ENCODE data around the gene ZSCAN5B. TPM values are rescaled to one million over a fixed set of nuclear protein-coding genes. Genes with fewer than 3 reads are reported as not detected.

Gene ZSCAN5B
- total RNA-seq, 4 donors from 2014 or later = not detected

DNA sequence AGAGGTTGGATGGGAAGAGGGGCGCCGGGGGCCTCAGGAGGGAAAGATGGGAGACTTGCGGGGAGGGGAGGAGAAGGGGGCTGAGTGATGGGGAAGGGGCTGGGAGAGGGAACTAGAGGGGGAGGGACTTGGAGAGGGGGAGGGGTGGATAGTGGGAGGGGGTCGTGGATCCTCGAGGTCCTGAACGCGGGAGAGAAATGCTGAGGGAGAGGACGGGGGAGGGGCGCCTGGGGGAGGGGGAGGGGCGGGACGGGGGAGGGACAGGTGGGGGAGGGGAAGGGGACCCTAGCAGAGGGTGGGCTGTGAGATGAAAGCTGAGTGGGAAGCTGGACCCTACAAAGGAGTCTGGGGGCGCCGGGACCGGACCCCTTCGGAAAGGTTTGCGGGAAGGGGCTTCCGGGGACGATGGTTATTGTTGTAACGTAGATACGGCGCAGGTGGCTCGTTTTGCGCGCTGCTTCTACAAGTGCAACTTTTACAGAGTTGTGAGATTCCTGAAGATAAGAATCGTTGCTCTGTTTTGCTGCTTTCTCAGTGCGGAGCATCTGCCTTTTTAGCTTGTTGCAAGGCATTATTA is 56.1 kb downstream of the ZSCAN5B start:
- intact Hi-C loops (cut with DNase I) = no loop called here
- peaks cover 33 to 44% of the 10 kb centered on the region in 2 donors for H3K4me1 ChIP-seq
- 0 to 1% methylated on average over 20 to 21 of the region's 26 CpGs for WGBS, 2 donors
- no peaks in the 10 kb centered on the region for H3K9me3 ChIP-seq
- H3K27ac ChIP-seq = peak overlapping the region; percentile 84 to 88 (median 85)
- H3K27me3 ChIP-seq = no peaks in the 10 kb centered on the region
- TF ChIP-seq POLR2A (IDR thresholded peaks at IDR 0.05) = no peak
- TF ChIP-seq, protein P1, sequence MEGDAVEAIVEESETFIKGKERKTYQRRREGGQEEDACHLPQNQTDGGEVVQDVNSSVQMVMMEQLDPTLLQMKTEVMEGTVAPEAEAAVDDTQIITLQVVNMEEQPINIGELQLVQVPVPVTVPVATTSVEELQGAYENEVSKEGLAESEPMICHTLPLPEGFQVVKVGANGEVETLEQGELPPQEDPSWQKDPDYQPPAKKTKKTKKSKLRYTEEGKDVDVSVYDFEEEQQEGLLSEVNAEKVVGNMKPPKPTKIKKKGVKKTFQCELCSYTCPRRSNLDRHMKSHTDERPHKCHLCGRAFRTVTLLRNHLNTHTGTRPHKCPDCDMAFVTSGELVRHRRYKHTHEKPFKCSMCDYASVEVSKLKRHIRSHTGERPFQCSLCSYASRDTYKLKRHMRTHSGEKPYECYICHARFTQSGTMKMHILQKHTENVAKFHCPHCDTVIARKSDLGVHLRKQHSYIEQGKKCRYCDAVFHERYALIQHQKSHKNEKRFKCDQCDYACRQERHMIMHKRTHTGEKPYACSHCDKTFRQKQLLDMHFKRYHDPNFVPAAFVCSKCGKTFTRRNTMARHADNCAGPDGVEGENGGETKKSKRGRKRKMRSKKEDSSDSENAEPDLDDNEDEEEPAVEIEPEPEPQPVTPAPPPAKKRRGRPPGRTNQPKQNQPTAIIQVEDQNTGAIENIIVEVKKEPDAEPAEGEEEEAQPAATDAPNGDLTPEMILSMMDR (IDR thresholded peaks at IDR 0.05) = no peak
- DNase-seq = peak; percentile 31 to 33
- H3K4me3 ChIP-seq (replicated peaks in 1 of 3) = peak overlapping the region in 2 of 3 donors; percentile 27 to 43
- H3K36me3 ChIP-seq = no peaks in the 10 kb centered on the region

DNA sequence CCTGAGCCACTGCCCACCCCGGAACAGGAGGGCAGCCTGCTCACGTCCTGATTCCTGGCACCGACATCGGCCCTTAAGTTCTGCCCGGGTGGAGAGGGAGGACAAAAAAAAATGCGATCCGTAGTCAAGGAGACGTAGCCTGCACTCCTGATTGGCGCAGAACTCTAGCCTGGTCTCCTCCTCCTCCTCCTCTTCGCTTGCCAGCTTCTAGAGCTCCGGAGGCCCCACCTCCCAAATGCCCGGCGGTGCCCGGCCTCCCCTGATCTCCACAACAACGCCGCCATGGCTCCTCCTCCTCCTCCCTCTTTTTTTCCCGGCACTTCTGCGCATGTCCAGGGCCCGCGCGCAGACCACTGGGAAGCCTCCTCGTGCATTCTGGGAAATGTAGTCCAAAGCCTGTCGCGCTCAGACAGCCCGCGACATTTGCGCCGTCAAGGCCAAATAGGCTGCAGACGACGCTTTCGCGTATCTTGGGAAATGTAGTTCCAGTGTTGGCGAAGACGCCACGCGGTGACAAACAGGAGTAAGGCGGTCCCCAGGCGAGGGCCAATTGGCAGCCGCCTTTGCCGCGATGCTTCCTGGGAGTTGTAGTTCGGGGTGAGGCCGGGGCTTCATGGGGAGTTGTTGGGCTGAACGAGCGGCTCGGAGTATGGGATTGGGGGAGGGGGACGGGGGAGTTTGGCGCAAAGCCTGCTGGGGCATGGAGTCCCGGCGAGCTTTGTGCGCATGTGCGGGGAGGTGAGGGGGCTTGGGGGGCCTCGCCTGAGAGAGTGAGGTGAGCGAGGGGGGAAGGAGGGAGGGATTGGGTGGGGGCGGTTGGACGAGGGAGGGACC is 56.8 kb downstream of the ZSCAN5B start, which contains the start of gene ZNF444:
TSS of gene ZNF444 (plus strand) at position 705 of the 834 bp plus-strand sequence. CDS start 5,625 bp downstream, outside the sequence.
- H3K4me1 ChIP-seq = peaks cover 34 to 50% of the 10 kb centered on the region in 2 donors

DNA sequence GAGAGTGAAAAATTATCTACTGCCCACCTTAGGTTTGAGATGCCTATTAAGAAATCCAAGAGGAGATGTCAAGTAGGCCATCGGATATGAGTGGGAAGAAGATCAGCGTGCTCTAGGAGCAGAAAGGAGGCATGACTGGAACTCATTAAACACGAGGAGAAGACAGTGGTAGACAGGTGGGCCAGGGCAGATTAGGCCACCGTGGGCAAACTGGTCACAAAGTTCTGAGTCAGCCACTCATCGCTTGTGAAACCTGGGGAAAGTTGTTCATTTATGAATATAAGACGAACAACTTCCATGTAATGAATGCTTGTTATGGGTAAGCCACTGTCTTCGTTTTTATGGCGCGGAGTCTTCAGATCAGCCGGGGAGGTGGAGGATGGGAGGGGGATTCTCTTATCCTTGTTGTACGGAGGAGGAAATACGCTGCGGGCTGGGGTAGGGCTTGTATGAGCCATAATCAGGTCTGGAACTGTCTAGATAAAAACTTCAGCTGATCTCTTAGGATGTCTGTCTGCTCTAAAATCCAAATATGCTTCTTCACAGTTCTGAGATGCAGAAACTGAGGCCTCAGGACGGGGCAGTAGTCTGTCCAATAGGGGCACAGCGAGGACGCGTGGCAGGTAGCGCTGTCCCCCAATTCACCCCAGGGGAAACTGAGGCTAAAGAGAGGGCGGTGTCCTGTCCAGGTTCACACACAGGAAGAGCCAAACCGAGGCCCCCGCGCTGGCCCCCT is 57.6 kb downstream of the ZSCAN5B start:
- peaks cover 37 to 58% of the 10 kb centered on the region in 2 donors for H3K4me1 ChIP-seq
- WGBS, 2 donors = 37% methylated on average over 18 to 21 of the region's 22 CpGs
- intact Hi-C loops (cut with DNase I) = no loop called here

More for the DNA sequence above, 56.8 kb downstream of the ZSCAN5B start, which contains the start of gene ZNF444:
- Histone ChIP-seq H3K27me3 (no peaks in the 10 kb centered on the region), H3K9me3 (no peaks in the 10 kb centered on the region), H3K4me3 (replicated peaks in 1 of 3) (peak within 1 kb of the TSS in 2 of 3 donors; percentile 27 to 43), H3K27ac (peak within 1 kb of the TSS; percentile 88 to 94 (median 89)), H3K36me3 (no peaks in the 10 kb centered on the region)
- peak in 1 of 2 donors; percentile 84 for TF ChIP-seq POLR2A (IDR thresholded peaks at IDR 0.05)
- TF ChIP-seq, protein P1 (IDR thresholded peaks at IDR 0.05) = no peak
- peak; percentile 99 for DNase-seq
- WGBS, 2 donors = 0 to 1% methylated on average over 37 to 51 of the region's 56 CpGs
- intact Hi-C loops (cut with DNase I) = no loop called here

More for the DNA sequence above, 57.6 kb downstream of the ZSCAN5B start:
- TF ChIP-seq, protein P1 (IDR thresholded peaks at IDR 0.05) = peak in 1 of 6 experiments; percentile 20
- TF ChIP-seq POLR2A (IDR thresholded peaks at IDR 0.05) = no peak
- DNase-seq = no peak
- Histone ChIP-seq H3K27me3 (no peaks in the 10 kb centered on the region), H3K4me3 (replicated peaks in 1 of 3) (peak overlapping the region in 2 of 3 donors; percentile 16 to 23), H3K36me3 (no peaks in the 10 kb centered on the region), H3K27ac (peak overlapping the region; percentile 88 to 94 (median 89)), H3K9me3 (no peaks in the 10 kb centered on the region)

Other genes starting within 250 kb of the ZSCAN5B start
- gene NLRP8, start 250.0 kb downstream of the ZSCAN5B start, total RNA-seq = not detected
- gene NLRP5, start 211.0 kb downstream of the ZSCAN5B start, total RNA-seq = not detected
- gene ZNF787, start 76.5 kb downstream of the ZSCAN5B start, total RNA-seq = 10 to 100 TPM in 3 of 4 donors, 1 to 10 TPM in 1; 7.8 to 21.3 (median 14.2) TPM
- gene ZNF444, start 56.5 kb downstream of the ZSCAN5B start, total RNA-seq = 10 to 100 TPM; 35.1 to 53.0 (median 45.5) TPM
- not detected for gene GALP, start 21.8 kb downstream of the ZSCAN5B start, total RNA-seq
- gene ZSCAN5C, start 4.5 kb upstream of the ZSCAN5B start, total RNA-seq = not detected
- 1 to 10 TPM in 1 of 4 donors, not detected in 3; 2.0 TPM for gene EDDM13, start 75.0 kb upstream of the ZSCAN5B start, total RNA-seq
- gene ZSCAN5A, start 117.1 kb upstream of the ZSCAN5B start, total RNA-seq = 10 to 100 TPM in 3 of 4 donors, 1 to 10 TPM in 1; 7.4 to 22.1 (median 17.7) TPM
- gene ZNF582, start 195.8 kb upstream of the ZSCAN5B start, total RNA-seq = 10 to 100 TPM in 3 of 4 donors, 1 to 10 TPM in 1; 4.9 to 19.6 (median 10.9) TPM
- 10 to 100 TPM in 2 of 4 donors, 1 to 10 TPM in 2; 6.5 to 22.8 (median 10.2) TPM for gene ZNF583, start 206.5 kb upstream of the ZSCAN5B start, total RNA-seq

Data from thyroid gland (tissue), 4 donors.